ENCODE results near the gene ENGASE. TPM values are rescaled to one million over a fixed set of nuclear protein-coding genes. Genes with fewer than 3 reads are reported as not detected.

The ENGASE gene
- total RNA-seq, 1 donor from 2014 or later = 76.2 TPM

GRCh38 chr17:79102214-79102613 is 27.6 kb downstream of the ENGASE start:
- TF ChIP-seq CTCF (IDR thresholded peaks at IDR 0.05; ENCODE audit: unreplicated experiment) = no peak
- Mint-ChIP-seq H3K4me1 (peaks cover 3% of the 10 kb centered on the region), H3K4me3 (no peak overlapping the region)

GRCh38 chr17:79104898-79105600 is 30.4 kb downstream of the ENGASE start:
- H3K4me3 Mint-ChIP-seq = no peak overlapping the region
- H3K4me1 Mint-ChIP-seq = peaks cover 3% of the 10 kb centered on the region
- no peak for DNase-seq (ENCODE audit: low spot score in 2 of 2, unreplicated experiment in 2 of 2)
- peaks cover 79% of the 10 kb centered on the region for H3K27me3 Mint-ChIP-seq (ENCODE audit: low read depth)
- H3K27ac Mint-ChIP-seq = no peak overlapping the region
- H3K9me3 Mint-ChIP-seq = no peaks in the 10 kb centered on the region
- no peaks in the 10 kb centered on the region for H3K36me3 Mint-ChIP-seq
- TF ChIP-seq CTCF (IDR thresholded peaks at IDR 0.05; ENCODE audit: unreplicated experiment) = no peak

More at GRCh38 chr17:79102214-79102613, 27.6 kb downstream of the ENGASE start:
- H3K27me3 Mint-ChIP-seq (ENCODE audit: low read depth) = peaks cover 82% of the 10 kb centered on the region
- DNase-seq (ENCODE audit: low spot score in 2 of 2, unreplicated experiment in 2 of 2) = no peak
- H3K9me3 Mint-ChIP-seq = no peaks in the 10 kb centered on the region
- no peak overlapping the region for H3K27ac Mint-ChIP-seq
- no peaks in the 10 kb centered on the region for H3K36me3 Mint-ChIP-seq

GRCh38 chr17:79105937-79106336 is 31.3 kb downstream of the ENGASE start:
- Mint-ChIP-seq H3K27ac (no peak overlapping the region), H3K36me3 (no peaks in the 10 kb centered on the region), H3K4me3 (no peak overlapping the region), H3K27me3 (ENCODE audit: low read depth) (peaks cover 79% of the 10 kb centered on the region), H3K4me1 (peaks cover under 1% of the 10 kb centered on the region), H3K9me3 (no peaks in the 10 kb centered on the region)
- TF ChIP-seq CTCF (IDR thresholded peaks at IDR 0.05; ENCODE audit: unreplicated experiment) = no peak
- no peak for DNase-seq (ENCODE audit: low spot score in 2 of 2, unreplicated experiment in 2 of 2)

- no peak overlapping the region for H3K27ac Mint-ChIP-seq
- no peaks in the 10 kb centered on the region for H3K9me3 Mint-ChIP-seq
- TF ChIP-seq CTCF (IDR thresholded peaks at IDR 0.05; ENCODE audit: unreplicated experiment) = no peak
- no peak for DNase-seq (ENCODE audit: low spot score in 2 of 2, unreplicated experiment in 2 of 2)
- H3K4me3 Mint-ChIP-seq = no peak overlapping the region
- no peaks in the 10 kb centered on the region for H3K4me1 Mint-ChIP-seq
- peaks cover 82% of the 10 kb centered on the region for H3K27me3 Mint-ChIP-seq (ENCODE audit: low read depth)
- no peaks in the 10 kb centered on the region for H3K36me3 Mint-ChIP-seq
Observed at GRCh38 chr17:79106958-79107357, 32.3 kb downstream of the ENGASE start.

- Mint-ChIP-seq H3K4me1 (no peaks in the 10 kb centered on the region), H3K4me3 (no peak overlapping the region), H3K36me3 (no peaks in the 10 kb centered on the region), H3K9me3 (no peaks in the 10 kb centered on the region), H3K27ac (no peak overlapping the region), H3K27me3 (ENCODE audit: low read depth) (peaks cover 84% of the 10 kb centered on the region)
- no peak for TF ChIP-seq CTCF (IDR thresholded peaks at IDR 0.05; ENCODE audit: unreplicated experiment)
- no peak for DNase-seq (ENCODE audit: low spot score in 2 of 2, unreplicated experiment in 2 of 2)
Observed at GRCh38 chr17:79107499-79108231, 33.0 kb downstream of the ENGASE start.
